H1 (cell line): Measurements from ENCODE around the gene RAET1L. TPM values are rescaled to one million over a fixed set of nuclear protein-coding genes. Genes with fewer than 3 reads are reported as not detected.

Experiments
- CTCF ChIA-PET: fragments of 300-600 bp; sonication (Branson Sonifier 250); formaldehyde crosslinking; loops from one replicate; lab custom pipeline; 2021; ENCODE audit not compliant: partially characterized antibody; lab: Charles Lee
- POLR2A ChIA-PET: fragments of 300-600 bp; sonication (Branson Sonifier 250); formaldehyde crosslinking; loops from one replicate; lab custom pipeline; 2021; ENCODE audit warnings: inconsistent platforms; ENCODE audit not compliant: partially characterized antibody; lab: Charles Lee
- DNase-seq, 2 experiments: peaks; one replicate each; pipeline versions ENCODE4 v3.0.0 to v3.0.0-alpha.2; 2010 to 2022; ENCODE audit warnings: low spot score in 2 of 2, low read depth in 1 of 2, mixed read lengths in 1 of 2
- FAIRE-seq: peaks from 2 replicates; lab custom pipeline; 2011; peaks lifted over from hg19 to GRCh38; lab: Jason Lieb, UNC
- H2AFZ ChIP-seq: 2 replicates; pipeline ENCODE4 v1.8.1; 2012; ENCODE audit warnings: low read length, inconsistent platforms
- H2AK5ac ChIP-seq: 2 replicates; pipeline ENCODE4 v1.6.1; 2013; ENCODE audit warnings: low read depth, low read length
- H2BK120ac ChIP-seq: replicated peaks from 2 replicates; pipeline ENCODE3; 2013; ENCODE audit warnings: low read depth, low read length, inconsistent platforms
- H2BK12ac ChIP-seq: 2 replicates; pipeline ENCODE4 v1.6.1; 2013; ENCODE audit warnings: low read depth, low read length
- H2BK15ac ChIP-seq: 2 replicates; pipeline ENCODE4 v1.6.1; 2013; ENCODE audit warnings: low read length
- H2BK20ac ChIP-seq: 2 replicates; pipeline ENCODE4 v1.6.1; 2013; ENCODE audit warnings: low read length
- H2BK5ac ChIP-seq: 2 replicates; pipeline ENCODE4 v1.6.1; 2013; ENCODE audit warnings: low read depth, low read length
- H3K14ac ChIP-seq: 2 replicates; pipeline ENCODE4 v1.6.1; 2013; ENCODE audit warnings: inconsistent platforms; ENCODE audit not compliant: insufficient read length
- H3K18ac ChIP-seq: 2 replicates; pipeline ENCODE4 v1.6.1; 2013; ENCODE audit warnings: low read length; ENCODE audit errors: extremely low read depth
- H3K23ac ChIP-seq: 2 replicates; pipeline ENCODE4 v1.6.1; 2013; ENCODE audit warnings: inconsistent platforms; ENCODE audit not compliant: insufficient read length
- H3K23me2 ChIP-seq: 2 replicates; pipeline ENCODE4 v1.6.1; 2013; ENCODE audit warnings: low read depth, low read length
- H3K27ac ChIP-seq: 2 replicates; pipeline ENCODE4 v1.6.1; 2011; ENCODE audit warnings: low read depth, low read length, inconsistent platforms
- H3K27me3 ChIP-seq, 4 experiments: replicated peaks in 1 of 4; 1 replicate in 1 of 4; 2 replicates in 3 of 4; pipeline versions ENCODE4 v1.6.1 to v1.8.1; 2011 to 2013; ENCODE audit warnings: low read length in 3 of 4, mild to moderate bottlenecking in 3 of 4, inconsistent platforms in 2 of 4, mixed read lengths in 2 of 4, moderate library complexity in 1 of 4; ENCODE audit not compliant: control insufficient read depth in 3 of 4, insufficient read depth in 3 of 4; ENCODE audit errors: extremely low read depth in 1 of 4
- H3K36me3 ChIP-seq, 4 experiments: 2 replicates each; pipeline versions ENCODE4 v1.6.1 to v1.8.1; 2011 to 2013; ENCODE audit warnings: mild to moderate bottlenecking in 4 of 4, low read length in 3 of 4, moderate library complexity in 2 of 4, control low read depth in 1 of 4, inconsistent platforms in 1 of 4; ENCODE audit not compliant: insufficient read depth in 4 of 4, control insufficient read depth in 2 of 4
- H3K4ac ChIP-seq: replicated peaks from 2 replicates; pipeline ENCODE3; 2013; ENCODE audit warnings: low read length, low read depth, mixed read lengths, inconsistent platforms; ENCODE audit not compliant: insufficient read length
- H3K4me1 ChIP-seq, 4 experiments: replicated peaks in 1 of 4; 1 replicate in 1 of 4; 2 replicates in 3 of 4; pipeline versions ENCODE4 v1.6.1 to v1.8.1; 2011 to 2013; ENCODE audit warnings: low read length in 3 of 4, inconsistent platforms in 2 of 4, mixed read lengths in 1 of 4; ENCODE audit not compliant: insufficient read depth in 4 of 4, control insufficient read depth in 3 of 4
- H3K4me2 ChIP-seq, 2 experiments: 2 replicates each; pipeline versions ENCODE4 v1.6.1 to v1.8.1; 2011 to 2013; ENCODE audit warnings: low read depth in 2 of 2, low read length in 2 of 2, control low read depth in 1 of 2, inconsistent platforms in 1 of 2, mild to moderate bottlenecking in 1 of 2; ENCODE audit not compliant: insufficient read depth in 1 of 2
- H3K4me3 ChIP-seq, 4 experiments: fragments of 200-600, 300-600 bp in 1 of 4; sonication (generic), shearing (Covaris generic), sonication (Bioruptor Twin) in 1 of 4; 2 replicates each; pipeline versions ENCODE4 v1.5.1 to v1.8.1; 2011 to 2016; ENCODE audit warnings: low read length in 4 of 4, low read depth in 3 of 4, control low read depth in 2 of 4, inconsistent platforms in 2 of 4, mild to moderate bottlenecking in 2 of 4, mixed read lengths in 1 of 4, moderate library complexity in 1 of 4; ENCODE audit not compliant: insufficient read depth in 2 of 4; ENCODE audit errors: extremely low read depth in 1 of 4
- H3K56ac ChIP-seq: replicated peaks from 2 replicates; pipeline ENCODE3; 2013; ENCODE audit warnings: low read depth, mild to moderate bottlenecking, mixed read lengths, low read length, inconsistent platforms; ENCODE audit not compliant: insufficient read length
- H3K79me1 ChIP-seq: 2 replicates; pipeline ENCODE4 v1.6.1; 2013; ENCODE audit warnings: low read depth, low read length, control low read depth
- H3K79me2 ChIP-seq, 2 experiments: 2 replicates each; pipeline versions ENCODE4 v1.6.1 to v1.8.1; 2012 to 2013; ENCODE audit warnings: low read length in 2 of 2, mild to moderate bottlenecking in 2 of 2, inconsistent platforms in 1 of 2; ENCODE audit not compliant: insufficient read depth in 2 of 2, control insufficient read depth in 1 of 2
- H3K9ac ChIP-seq, 4 experiments: replicated peaks in 1 of 4; 1 replicate in 1 of 4; 2 replicates in 3 of 4; pipeline versions ENCODE4 v1.6.1 to v1.8.1; 2011 to 2013; ENCODE audit warnings: low read depth in 3 of 4, low read length in 3 of 4, control low read depth in 2 of 4, mild to moderate bottlenecking in 2 of 4, moderate library complexity in 2 of 4, inconsistent platforms in 1 of 4; ENCODE audit errors: extremely low read depth in 1 of 4
- H3K9me3 ChIP-seq, 2 experiments: 2 replicates each; pipeline versions ENCODE4 v1.6.1 to v1.8.1; 2012 to 2013; ENCODE audit warnings: mild to moderate bottlenecking in 2 of 2, moderate library complexity in 2 of 2, control low read depth in 1 of 2, inconsistent platforms in 1 of 2, low read depth in 1 of 2, low read length in 1 of 2, mixed read lengths in 1 of 2; ENCODE audit not compliant: insufficient read depth in 2 of 2
- H4K20me1 ChIP-seq, 2 experiments: replicated peaks in 1 of 2; 2 replicates each; pipeline versions ENCODE3 to v1.8.1; 2011 to 2013; ENCODE audit warnings: inconsistent platforms in 2 of 2, low read length in 2 of 2, mild to moderate bottlenecking in 1 of 2; ENCODE audit not compliant: insufficient read depth in 2 of 2, control insufficient read depth in 1 of 2
- H4K5ac ChIP-seq: 2 replicates; pipeline ENCODE4 v1.6.1; 2013; ENCODE audit warnings: low read length, low read depth, mixed read lengths, inconsistent platforms; ENCODE audit not compliant: insufficient read length
- H4K8ac ChIP-seq: 2 replicates; pipeline ENCODE4 v1.8.0; 2013; ENCODE audit warnings: mild to moderate bottlenecking, moderate library complexity, low read length, inconsistent platforms; ENCODE audit not compliant: insufficient read depth; ENCODE audit errors: extremely low read depth
- H4K91ac ChIP-seq: replicated peaks from 2 replicates; pipeline ENCODE3; 2013; ENCODE audit warnings: low read length, mixed read lengths, inconsistent platforms; ENCODE audit not compliant: insufficient read length
- ASH2L ChIP-seq: fragments of 200-600, 300-600 bp; sonication (generic); IDR thresholded peaks from one replicate; pipeline ENCODE4 v1.7.1; 2017; ENCODE audit warnings: low read length
- BCL11A ChIP-seq, 2 experiments: IDR thresholded peaks; one replicate each; pipeline ENCODE4 v1.6.1; 2011; ENCODE audit warnings: low read depth in 2 of 2, low read length in 2 of 2, mild to moderate bottlenecking in 2 of 2
- SUZ12 ChIP-seq: fragments of 200-600 bp; sonication (generic); IDR thresholded peaks from 2 replicates; pipeline ENCODE4 v1.6.1; 2012; ENCODE audit warnings: mild to moderate bottlenecking, inconsistent platforms, low read length, moderate library complexity, mixed read lengths
- WGBS, 2 experiments: shearing (Covaris generic) in 1 of 2; methylation state at CpG; one replicate each; pipeline versions ENCODE4 v1.1.6 to v1.1.7; 2013 to 2015; ENCODE audit warnings: low lambda C conversion rate in 2 of 2, mixed read lengths in 2 of 2, inconsistent platforms in 1 of 2, low coverage in 1 of 2, missing lambda C conversion rate in 1 of 2; ENCODE audit not compliant: insufficient replicate concordance in 2 of 2, insufficient coverage in 1 of 2, insufficient read length in 1 of 2; ENCODE audit errors: extremely low coverage in 1 of 2, missing lambda C conversion rate in 1 of 2; 5-methylcytosine and 5-hydroxymethylcytosine counted together
- polyA plus RNA-seq, 7 experiments: library from polyadenylated mRNA; depleted of rRNA in 3 of 7; stranded (reverse) in 5 of 7; unstranded in 2 of 7; fragments of >200 nt in 5 of 7; fragments of 200-250 nt in 2 of 7; gene quantifications; 1 replicate in 5 of 7; 2 replicates in 1 of 7; 4 replicates in 1 of 7; pipeline versions ENCODE4 v1.2.1 to v1.2.3, GENCODE V29; 2011 to 2013; ENCODE audit warnings: missing spikeins in 2 of 7, mixed read lengths in 2 of 7
- total RNA-seq: library from RNA; stranded (reverse); fragmentation: NEBNext Ultra II Directional; extraction: Animal tissue kit (Norgen Biotek cat#: 25700); gene quantifications from 2 replicates; pipeline ENCODE4 v1.2.1, GENCODE V29; 2021

The RAET1L gene
- total and polyA plus RNA-seq, 2 of the 8 experiments (the other 6 are each of a cell fraction or from before 2014, with no cell fraction given), result not detected

DNA sequence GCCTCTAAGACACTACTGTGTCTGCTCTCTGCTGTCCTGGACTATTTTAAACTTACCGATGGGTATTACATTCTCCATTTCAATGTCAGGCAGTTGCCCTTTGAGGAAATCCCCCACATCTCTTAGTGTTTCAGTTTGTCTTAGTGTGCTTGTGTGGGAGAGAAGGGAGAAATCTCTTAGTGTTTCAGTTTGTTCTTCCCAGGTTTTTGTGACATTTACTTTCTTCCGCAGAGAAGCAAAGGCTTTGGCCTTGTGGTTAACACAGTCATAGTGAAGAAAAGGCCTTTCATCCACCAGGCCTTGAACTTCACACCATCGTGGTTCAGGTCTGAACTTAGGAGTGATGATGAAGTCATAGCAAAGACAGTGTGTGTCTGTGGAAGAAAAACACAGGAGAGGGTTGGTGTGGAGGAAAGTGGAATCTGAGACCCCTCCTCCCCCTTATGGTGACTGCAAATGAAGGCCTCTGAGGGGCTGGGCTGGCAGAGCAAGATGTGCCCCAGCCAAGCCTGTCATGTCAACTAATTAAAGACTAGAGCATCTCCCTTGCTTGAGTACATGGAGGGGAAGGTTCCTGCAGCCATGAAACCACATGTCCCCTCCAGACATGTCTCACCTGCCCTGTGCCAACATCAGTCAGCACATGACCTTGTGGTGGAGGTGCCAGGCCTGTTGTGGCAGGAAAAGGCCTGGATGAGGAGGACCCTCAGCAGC lies 23.9 kb downstream of the RAET1L start:
- Histone ChIP-seq H3K4me1 (peaks cover 0 to 9% (median 4%) of the 10 kb centered on the region in 4 experiments; a peak in 3 of 7 replicates), H3K27ac (no peak overlapping the region), H3K14ac (no peak overlapping the region), H4K5ac (no peak overlapping the region), H3K9me3 (no peaks in the 10 kb centered on the region), H2BK12ac (no peak overlapping the region), H3K79me2 (no peaks in the 10 kb centered on the region), H2BK5ac (no peak overlapping the region), H3K56ac (no peak overlapping the region), H3K23me2 (peaks cover 6% of the 10 kb centered on the region), H2AK5ac (no peak overlapping the region), H2BK20ac (no peak overlapping the region), H3K4me2 (no peak overlapping the region), H3K4me3 (no peak overlapping the region), H4K20me1 (peaks cover 3% of the 10 kb centered on the region in 2 experiments), H3K18ac (no peak overlapping the region)
- FAIRE-seq, result no peak
- TF ChIP-seq BCL11A (IDR thresholded peaks at IDR 0.05; ENCODE audit: low read depth in 2 of 2, low read length in 2 of 2) (no peak), SUZ12 (no peak), ASH2L (no peak)
- TF ChIP-seq, all 59 proteins: peak for 0
- ChIA-PET CTCF (no interaction called here), POLR2A (no interaction called here)
- Histone ChIP-seq H2AFZ (no peak overlapping the region), H3K23ac (no peak overlapping the region), H3K36me3 (no peaks in the 10 kb centered on the region), H4K8ac (no peak overlapping the region), H2BK120ac (no peak overlapping the region), H2BK15ac (no peak overlapping the region), H3K9ac (no peak overlapping the region), H4K91ac (no peak overlapping the region), H3K4ac (no peak overlapping the region), H3K79me1 (no peaks in the 10 kb centered on the region), H3K27me3 (peaks cover 12 to 29% (median 26%) of the 10 kb centered on the region in 4 experiments)
- DNase-seq, result no peak
- WGBS, 2 experiments, result 85% methylated on average over 3 of the region's 3 CpGs; no CpG with 5 or more reads in 1 of the 2 experiments
